Stimulated activated CD8-positive, alpha-beta memory T cell treated with anti-CD3 and anti-CD28 coated beads, Interleukin-4, amount 100 ng/mL, for 24 hours (primary cell): ENCODE data around the gene NMRAL1.
A peak's percentile ranks its signal among the peaks of the same experiment; 100 is the strongest.

Experiments
- DNase-seq: peaks from one replicate; pipeline ENCODE4 v3.0.0-alpha.2; 2020; ENCODE audit warnings: low read depth

The NMRAL1 gene

DNA sequence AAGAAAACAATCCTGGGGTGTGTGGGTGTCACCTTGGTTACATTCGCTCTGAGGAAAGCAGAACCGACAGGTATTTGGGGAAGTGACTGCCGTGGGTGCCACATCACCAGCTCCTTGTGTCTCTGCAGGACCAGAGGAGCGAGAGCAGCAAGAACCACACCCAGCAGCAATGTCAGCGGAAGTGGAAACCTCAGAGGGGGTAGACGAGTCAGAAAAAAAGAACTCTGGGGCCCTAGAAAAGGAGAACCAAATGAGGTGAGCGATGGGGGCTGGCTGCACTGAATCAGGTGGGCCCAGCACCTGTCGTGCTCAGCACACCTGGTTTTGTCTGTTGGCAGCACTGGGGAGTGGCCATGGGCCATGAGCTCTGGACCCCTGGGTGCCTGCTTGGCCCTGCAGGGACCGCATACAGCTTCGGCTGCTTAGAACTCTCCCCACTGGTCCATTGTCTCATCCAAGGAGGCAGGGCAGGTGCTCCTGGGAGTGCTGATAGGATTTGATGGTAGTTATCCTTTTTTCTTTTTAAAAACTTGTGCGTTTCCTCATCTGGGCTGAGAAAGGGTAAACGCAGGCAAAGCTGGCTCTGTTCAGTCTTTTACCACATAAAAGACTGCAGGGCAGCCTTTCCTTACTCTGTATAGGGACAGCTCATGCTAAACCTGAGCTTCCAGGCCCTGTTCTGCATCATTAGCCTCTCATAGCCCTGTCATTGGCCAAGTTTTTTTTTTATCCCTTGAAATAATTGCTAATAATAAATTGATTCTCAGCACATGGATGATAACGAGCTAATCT, 31.1 kb upstream of the NMRAL1 start:
- DNase-seq, result peak; percentile 25

DNA sequence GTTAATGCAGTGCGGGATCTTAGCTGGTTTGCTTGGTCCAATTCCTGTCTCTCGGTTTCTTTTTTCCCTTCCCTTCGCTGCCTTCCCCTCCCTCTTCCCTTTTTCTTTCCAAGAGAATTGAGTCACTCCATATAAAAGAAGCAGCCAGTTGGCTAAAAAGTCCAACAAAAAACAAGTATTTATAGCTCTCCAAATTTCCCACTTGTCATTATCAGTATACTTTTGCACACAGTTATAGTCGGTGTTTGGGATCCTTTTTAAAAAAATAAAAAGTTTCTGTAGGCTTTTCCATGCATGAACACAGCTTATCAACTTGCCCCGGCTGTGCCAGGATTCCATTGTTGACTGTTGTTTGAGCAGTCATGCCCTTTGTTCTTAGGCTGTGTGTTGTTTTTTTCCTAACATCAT, 26.6 kb upstream of the NMRAL1 start:
- DNase-seq, result no peak

DNA sequence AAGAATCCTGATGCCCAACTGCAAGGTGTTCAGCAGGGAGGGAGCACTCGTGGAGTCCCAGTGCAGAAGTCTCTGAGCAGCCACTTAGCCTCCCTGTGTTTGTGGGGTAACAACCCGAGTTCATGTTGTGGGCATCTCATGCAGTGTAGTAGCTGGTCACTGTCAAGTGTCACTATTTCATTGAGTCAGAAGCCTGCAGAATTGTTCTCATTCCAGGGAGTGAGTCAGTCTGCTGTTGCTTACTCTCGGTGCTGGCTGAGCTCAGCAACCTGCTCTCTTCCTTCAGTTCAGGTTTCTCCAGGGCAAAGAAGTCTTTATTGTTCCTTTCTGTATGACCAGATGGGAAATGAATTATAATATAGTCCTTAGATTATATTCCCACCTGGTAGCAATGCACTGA, 25.8 kb upstream of the NMRAL1 start:
- no peak for DNase-seq

DNA sequence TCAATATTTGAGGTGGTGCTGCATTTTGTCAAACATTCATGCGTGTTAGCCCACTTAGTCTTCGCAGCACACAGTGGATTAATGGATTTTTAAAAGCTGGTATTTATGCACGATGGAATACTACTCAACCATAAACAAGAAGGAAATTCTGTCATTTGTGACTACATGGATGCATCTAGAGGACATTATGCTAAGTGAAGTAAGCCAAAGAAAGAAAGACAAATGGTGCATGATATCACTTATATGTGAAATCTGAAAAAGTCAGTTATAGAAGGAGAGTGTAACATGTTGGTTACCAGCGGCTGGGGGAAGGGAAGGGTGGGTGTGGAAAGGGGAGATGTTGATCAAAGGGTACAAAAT, 24.8 kb upstream of the NMRAL1 start:
- no peak for DNase-seq

DNA sequence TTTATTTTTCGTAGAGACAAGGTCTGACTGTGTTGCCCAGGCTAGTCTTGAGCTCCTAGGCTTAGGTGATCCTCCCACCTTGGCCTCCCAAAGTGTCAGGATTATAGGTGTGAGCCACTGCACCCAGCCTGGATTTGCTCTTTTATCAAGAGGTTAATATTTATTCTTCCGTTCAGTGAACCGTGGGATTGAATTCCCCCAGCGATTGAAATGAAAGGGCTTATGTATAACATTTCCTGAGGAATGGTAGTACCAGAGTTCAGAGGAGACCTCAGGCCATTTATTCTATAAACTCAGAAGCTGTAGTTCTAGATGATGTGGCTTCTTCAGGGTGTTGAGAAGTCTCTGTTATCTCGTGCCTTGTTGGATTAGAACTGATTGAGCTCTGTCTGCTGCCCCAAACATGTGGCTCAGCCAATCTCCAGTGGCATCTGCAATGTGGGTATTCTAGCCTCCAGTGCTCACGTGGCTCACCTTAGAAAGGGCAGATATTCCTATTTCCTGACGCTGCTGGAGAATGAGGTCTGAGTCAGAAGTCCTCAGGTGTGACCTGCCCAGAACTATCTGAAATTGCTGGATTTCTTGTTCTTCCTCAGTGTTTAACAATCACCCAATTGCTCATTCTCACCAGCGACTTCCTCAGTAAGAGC, 24.2 kb upstream of the NMRAL1 start:
- DNase-seq, result no peak

DNA sequence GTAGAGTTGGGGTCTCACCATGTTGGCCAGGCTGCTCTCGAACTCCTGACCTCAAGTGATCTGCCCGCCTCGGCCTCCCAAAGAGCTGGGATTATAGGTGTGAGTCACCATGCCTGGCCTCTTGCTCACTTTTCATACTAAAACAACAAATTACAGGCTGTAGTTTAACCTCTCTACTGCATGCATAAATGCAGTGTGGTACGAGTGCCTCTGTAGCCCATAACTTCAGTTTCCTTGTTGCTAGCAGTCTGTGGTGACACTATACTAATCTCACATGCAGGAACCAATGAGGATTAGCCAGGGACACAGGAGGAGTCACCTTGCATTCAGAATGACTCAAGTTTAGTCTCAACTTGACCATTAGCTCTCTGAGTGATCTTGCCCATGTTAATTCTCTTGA, 21.9 kb upstream of the NMRAL1 start:
- DNase-seq, result no peak

DNA sequence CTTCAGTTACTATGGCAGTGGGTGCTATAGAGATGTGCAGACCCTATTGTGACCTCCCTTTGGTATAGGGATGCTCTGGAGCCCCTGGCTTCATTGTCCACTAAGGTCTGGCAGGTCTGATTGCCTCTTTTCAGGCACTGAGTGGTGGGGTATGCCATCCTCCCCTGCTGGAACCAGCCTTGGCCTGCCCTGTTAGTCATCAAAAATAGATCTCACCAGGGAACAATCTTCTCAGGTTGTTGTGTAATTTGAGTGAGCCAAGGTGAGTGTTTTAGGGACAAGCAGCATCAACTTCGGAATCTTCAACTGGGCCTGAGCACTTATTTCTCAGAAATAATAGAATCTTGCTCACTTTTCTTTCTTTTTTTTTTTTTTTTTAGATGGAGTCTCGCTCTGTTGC, 21.3 kb upstream of the NMRAL1 start:
- no peak for DNase-seq

DNA sequence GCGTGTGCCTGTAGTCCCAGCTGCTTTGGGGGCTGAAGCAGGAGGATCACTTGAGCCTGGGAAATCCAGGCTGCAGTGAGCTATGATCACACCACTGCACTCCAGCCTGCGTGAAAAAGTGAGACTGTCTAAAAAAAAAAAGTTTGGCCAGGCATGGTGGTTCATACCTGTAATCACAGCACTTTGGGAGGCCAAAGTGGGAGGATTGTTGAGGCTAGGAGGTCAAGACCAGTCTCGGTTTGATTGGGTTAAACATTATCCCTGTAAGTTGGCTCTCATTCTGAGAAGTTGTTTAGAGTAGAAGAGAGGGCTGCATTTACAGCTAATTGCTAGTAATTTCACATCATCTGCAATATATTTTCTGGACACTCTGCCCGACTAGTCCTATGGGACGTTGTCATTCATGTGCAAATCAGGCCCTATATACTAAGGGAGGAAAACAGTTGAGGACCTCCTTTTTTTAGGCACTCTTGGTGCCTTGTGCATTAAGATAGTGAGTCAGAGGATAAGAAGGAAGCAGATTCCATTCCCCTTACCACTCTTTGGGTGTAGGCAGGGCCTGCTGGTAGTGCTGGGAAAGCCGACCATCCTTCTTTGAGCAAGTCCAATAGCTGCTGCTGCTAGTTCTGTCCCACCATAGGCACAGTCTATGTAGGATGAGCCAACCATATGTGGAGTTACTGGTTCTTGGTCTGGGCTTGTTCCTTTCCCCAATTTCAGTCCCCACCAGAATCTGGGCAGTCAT, 20.5 kb upstream of the NMRAL1 start:
- no peak for DNase-seq

DNA sequence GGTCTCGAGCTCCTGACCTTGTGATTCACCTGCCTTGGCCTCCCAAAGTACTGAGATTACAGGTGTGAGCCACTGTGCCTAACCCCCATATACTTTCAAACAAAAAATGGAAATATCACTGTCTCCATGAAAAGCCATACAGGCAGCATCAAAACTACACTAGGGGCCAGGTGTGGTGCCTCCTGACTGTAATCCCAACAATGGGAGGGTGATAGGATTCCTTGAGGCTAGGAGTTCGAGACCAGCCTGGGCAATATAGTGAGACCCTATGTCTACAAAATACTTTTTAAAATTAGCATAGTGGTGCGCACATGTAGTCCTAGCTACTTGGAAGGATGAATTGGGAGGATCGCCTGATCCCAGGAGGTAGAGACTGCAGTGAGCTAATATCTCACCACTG, 17.5 kb upstream of the NMRAL1 start:
- DNase-seq, result no peak

DNA sequence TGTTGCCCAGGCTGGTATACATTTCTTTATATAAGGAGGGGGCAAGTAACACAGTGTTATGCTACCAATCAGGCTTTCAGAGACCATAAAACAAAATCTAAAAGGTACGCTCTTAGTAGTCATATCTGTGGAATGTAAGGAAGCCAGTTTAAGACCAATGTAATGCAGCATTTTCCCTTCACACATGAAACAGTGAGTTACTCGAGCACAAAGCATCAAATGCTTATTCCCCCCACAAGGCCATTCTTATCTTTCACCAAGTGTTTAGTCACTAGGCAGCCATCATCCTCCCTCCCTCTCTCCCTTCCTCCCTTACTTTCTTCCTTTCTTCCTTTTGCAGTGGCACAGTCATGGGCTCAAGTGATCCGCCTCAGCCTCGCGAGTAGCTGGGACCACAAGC, 14.6 kb upstream of the NMRAL1 start:
- no peak for DNase-seq

DNA sequence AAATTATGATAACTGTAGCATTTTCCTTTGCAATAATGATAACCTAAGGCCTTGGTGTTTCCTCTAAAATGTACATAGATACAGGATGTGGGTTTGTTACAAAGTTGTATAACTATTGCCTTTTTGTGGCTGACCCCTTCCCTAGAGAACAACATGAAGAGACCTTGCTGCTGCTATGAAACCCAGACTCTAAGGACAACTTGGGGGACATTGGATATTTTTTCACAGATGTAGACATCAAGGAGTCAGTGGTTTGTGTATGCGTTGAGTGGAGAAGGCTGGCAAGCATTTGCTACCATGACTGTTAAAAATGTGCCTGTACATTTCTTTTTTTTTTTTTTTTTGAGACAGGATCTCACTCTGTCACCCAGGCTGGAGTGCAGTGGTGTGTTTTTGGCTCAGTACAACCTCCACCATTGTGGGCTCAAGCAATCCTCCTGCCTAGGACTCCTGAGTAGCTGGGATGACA, 14.1 kb upstream of the NMRAL1 start:
- DNase-seq, result no peak

DNA sequence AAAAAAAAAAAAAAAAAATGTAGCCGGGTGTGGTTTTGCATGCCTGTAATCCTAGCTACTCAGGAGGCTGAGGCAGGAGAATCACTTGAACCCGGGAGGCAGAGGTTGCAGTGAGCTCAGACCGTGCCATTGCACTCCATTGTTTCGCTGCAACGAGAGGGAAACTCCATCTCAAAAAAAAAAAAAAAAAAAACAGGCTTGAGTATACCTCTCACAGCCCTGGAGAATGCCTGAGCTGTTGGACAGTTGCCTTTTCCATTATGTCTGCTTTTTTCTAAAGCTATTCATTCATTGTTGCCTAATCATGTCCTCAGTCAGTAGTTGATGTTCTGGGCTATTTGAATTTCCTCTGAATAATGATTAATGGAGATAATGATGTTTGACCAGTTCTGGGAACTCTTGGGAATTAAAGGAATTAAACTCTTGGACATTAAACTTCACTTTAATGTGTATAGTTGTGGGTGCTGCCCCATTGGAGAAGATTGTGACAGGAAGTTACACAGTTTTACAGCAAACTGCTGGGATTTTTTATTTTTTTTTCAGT, 13.6 kb upstream of the NMRAL1 start:
- no peak for DNase-seq

DNA sequence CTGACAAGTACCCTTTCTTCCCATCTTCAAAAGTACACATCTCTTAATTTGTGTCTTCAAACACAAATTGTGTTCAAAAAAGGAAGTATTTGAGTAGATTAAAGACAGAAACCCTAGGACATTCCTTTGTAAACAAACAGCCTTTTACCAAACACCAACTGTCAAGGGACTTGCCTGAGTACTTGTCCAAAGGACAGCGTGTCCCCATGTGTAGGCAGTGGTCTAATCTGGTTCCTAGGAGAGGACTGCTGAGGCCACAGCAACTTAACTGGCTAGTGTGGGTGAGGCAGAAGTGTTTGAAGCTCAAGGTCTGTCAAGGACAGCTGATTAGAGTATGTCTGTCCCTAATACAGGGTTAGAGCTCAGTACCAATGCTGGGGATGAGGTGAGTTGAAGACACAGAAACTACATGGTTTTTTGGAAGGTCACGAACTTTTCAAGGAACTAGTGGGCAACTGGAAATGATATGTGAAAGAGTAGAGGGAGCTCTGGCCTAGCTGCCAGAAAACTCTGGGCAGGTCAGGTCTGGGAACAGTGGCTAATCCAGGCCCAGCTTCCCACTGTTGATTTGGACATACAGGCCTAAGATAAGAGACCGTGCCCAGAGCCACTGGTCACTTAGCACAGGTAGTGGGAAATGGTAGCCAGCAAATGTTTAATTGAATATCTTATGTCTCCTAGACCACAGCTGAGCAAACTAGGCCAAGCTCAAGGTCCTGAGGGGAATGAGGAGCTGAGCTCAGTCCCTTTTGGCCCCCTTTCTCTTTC, 11.9 kb upstream of the NMRAL1 start:
- DNase-seq, result no peak

DNA sequence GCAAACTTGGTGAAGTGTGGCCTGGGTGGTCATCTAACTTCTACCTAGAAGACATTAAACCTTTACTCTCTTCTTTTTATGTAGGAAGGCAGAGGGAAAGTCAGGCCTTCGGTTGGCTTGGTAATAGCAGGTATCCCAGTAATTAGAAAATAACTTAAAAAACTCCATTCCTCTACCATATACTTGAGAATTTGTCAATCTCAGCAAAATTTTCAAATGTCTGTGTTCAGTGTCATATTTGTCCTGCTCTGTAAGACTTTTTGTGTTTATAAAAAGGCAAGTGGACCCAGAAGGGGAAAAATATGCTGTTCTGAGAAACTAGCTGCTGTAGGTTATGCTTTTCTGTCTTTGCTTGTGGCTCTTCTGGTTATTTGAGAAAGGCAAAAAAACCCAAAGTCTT, 7.5 kb upstream of the NMRAL1 start:
- DNase-seq, result no peak

DNA sequence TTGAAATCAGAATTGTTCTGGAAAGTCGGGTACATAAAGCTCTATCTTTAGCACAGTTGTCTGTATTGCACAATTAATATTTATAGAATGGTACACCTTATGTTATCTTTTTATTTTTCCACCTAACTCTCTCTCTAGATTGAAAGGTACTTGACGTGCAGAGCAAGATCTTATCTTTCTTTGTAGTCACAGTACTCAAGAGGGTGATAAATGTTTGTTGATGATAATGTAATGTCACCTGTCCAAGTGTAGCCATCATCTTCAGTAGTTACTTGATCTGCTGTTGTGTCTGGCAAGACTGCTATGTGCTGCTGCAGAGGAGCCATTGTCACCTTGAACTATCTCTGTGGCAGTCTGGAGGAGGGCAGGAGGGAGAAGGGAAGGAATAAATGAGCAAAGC, 7.1 kb upstream of the NMRAL1 start:
- DNase-seq, result no peak

DNA sequence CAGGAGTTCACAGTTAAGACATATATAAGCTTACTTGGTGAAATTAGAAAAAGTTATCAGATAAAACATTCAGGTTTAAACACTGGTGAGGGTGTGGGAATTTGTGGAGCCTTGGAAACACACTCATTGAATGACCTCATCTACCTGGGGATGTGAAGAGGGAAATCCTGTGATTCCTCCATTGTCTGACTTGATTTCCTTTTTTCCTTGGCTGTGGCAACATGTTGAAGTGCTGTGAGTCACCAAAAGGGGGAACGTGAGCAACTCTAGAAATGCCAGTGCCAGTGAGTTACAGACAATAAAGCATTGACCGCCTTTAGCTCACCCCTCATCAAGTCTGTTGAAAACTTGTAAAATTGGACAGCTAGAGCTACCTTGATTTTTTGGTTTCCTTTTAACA, 3.5 kb upstream of the NMRAL1 start:
- no peak for DNase-seq

DNA sequence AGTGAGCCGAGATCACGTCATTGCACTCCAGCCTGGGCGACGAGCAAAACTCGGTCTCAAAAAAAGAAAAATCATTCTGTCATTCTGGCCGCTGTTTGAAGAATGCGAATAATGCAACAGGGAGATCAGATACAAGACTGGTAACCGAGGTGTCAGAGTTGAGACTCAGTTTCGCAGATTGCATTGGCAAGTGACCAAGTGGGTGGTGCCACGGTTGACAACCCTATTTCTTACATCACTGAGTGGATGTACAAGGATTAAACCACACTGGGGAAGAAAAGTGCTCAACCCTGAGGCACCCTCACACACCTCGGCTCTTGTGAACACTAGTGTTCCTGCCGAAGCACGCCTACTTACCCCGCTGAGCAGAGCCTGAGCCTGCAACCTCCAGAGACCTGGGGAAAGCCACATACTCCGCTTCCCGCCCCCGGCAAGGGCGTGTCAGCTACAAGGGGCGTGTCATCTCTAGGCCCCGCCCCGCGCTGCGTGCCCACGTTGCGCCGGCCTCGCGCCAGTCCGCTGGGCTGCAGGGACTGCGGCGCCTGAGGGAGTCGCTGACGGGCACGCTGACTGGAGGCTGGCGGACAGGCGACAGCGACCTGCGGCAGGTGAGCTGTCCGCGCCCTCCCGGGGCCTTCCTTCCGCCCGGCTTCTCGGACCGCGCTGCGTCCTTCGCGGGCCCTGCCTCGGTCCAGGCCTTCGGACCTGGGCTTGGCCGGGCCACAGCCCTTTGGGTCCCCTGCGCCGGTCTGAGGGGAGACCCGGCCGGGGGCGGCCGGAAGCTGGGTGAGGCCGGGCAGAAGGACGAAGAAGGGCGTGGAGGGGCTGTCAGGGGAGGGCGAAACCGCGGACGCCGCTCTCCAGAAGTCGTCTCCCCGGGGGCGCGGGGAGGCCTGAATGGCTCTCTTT, 1.7 kb upstream of the NMRAL1 start, which contains the start of gene HMOX2:
HMOX2 (plus strand) TSS at position 519 of the 909 bp plus-strand sequence. CDS start 29,127 bp downstream, outside the sequence.
- peak; percentile 87 for DNase-seq

DNA sequence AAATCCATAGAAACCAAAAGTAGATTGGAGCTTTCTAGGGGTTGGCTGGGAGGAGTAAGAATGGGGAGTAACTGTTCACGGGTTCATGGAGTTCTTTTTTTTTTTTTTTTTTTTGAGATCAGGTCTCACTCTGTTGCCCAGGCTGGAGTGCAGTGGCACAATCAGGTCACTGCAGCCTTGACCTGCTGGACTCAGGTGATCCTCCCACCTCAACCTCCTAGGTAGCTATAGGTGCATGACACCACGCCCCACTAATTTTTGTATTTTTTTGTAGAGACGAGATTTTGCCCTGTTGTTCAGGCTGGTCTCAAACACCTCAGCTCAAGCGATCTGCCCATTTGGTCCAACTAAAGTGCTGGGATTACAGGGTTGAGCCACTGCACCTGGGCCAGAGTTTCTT, 1.5 kb downstream of the NMRAL1 start:
- DNase-seq, result no peak

DNA sequence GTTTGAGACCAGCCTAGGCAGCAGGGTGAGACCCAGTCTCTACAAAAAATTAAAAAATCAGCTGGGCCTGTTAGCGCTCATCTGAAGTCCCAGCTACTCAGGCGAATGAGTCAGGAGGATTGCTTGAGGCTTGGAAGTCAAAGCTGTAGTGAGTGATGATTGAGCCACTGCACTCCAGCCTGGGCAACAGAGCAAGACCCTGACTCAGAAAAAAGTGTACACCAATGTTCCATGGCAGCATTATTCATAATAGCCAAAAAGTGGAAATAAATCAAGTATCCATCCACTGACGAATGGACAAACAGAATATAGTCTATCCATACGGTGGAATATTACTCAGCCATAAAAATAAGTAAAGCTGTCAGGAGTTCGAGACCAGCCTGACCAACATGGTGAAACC, 2.6 kb downstream of the NMRAL1 start:
- no peak for DNase-seq

DNA sequence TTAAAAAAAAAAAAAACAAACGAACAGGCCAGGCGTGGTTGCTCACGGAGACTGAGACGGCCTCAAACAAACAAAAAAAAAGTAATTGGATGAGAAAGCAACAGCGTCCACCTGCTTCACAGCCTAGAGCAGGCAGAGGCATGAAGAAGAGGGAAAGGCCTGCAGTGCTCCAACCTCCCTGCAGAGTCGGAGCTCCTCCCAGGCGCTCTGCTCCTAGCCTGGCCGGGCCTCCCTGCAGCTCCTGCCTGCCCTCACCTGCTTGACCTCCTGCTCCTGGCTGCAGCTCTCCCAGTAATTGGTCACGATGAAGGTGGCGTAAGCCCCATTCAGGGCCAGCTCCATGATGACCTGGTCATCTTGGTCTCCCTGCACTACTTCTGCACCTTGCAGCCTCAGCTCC, 5.5 kb downstream of the NMRAL1 start:
- DNase-seq, result no peak

DNA sequence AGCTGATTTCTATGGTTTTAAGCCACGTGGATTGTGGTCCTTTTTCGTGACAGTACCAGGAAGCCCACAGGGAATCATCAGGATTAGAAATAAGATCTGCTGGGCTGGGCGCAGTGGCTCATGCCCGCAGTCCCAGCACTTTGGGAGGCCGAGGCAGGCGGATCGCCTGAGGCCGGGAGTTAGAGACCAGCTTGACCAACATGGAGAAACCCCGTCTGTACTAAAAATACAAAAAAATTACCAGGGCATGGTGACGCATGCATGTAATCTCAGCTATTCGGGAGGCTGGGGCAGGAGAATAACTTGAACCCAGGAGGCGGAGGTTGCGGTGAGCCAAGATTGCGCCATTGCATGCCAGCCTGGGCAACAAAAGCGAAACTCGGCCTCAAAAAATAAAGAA, 6.5 kb downstream of the NMRAL1 start:
- no peak for DNase-seq
